GM21526 (cell line): ENCODE results near the gene GRHL3.

Source experiments
- ATAC-seq: cut with Tn5 transposase; IDR thresholded peaks from one replicate; pipeline ENCODE4 v1.9.1; 2021; ENCODE audit warnings: moderate library complexity; ENCODE audit not compliant: unreplicated experiment, low FRiP score

The GRHL3 gene

GRCh38 chr1:24292887-24293286, 26.3 kb upstream of the GRHL3 start:
- ATAC-seq = no peak

- no peak for ATAC-seq
Measured at GRCh38 chr1:24293392-24294227, 25.5 kb upstream of the GRHL3 start.

- ATAC-seq = no peak
Measured at GRCh38 chr1:24294228-24294672, 24.9 kb upstream of the GRHL3 start.

GRCh38 chr1:24294716-24295371, 24.3 kb upstream of the GRHL3 start:
- ATAC-seq = no peak

GRCh38 chr1:24295535-24295934, 23.6 kb upstream of the GRHL3 start:
- ATAC-seq = no peak

- ATAC-seq = no peak
Measured at GRCh38 chr1:24297187-24297851, 21.8 kb upstream of the GRHL3 start.

- ATAC-seq = no peak
Measured at GRCh38 chr1:24297852-24298232, 21.3 kb upstream of the GRHL3 start.

- no peak for ATAC-seq
Measured at GRCh38 chr1:24298606-24299005, 20.6 kb upstream of the GRHL3 start.

- ATAC-seq = no peak
Measured at GRCh38 chr1:24299901-24300300, 19.3 kb upstream of the GRHL3 start.

- ATAC-seq = no peak
Measured at GRCh38 chr1:24300971-24301784, 18.0 kb upstream of the GRHL3 start.

GRCh38 chr1:24301785-24302175, 17.4 kb upstream of the GRHL3 start:
- no peak for ATAC-seq

GRCh38 chr1:24302209-24302611, 16.9 kb upstream of the GRHL3 start:
- ATAC-seq = no peak

- no peak for ATAC-seq
Measured at GRCh38 chr1:24303600-24303999, 15.6 kb upstream of the GRHL3 start.

- no peak for ATAC-seq
Measured at GRCh38 chr1:24304763-24305162, 14.4 kb upstream of the GRHL3 start.

- no peak for ATAC-seq
Measured at GRCh38 chr1:24308365-24309015, 10.7 kb upstream of the GRHL3 start.

- no peak for ATAC-seq
Measured at GRCh38 chr1:24309762-24310485, 9.2 kb upstream of the GRHL3 start.

- ATAC-seq = no peak
Measured at GRCh38 chr1:24311234-24311633, 7.9 kb upstream of the GRHL3 start.

- no peak for ATAC-seq
Measured at GRCh38 chr1:24311741-24312140, 7.4 kb upstream of the GRHL3 start.

- no peak for ATAC-seq
Measured at GRCh38 chr1:24315391-24315790, 3.8 kb upstream of the GRHL3 start.

GRCh38 chr1:24316645-24317044, 2.5 kb upstream of the GRHL3 start:
- ATAC-seq = no peak
